ENCODE measurements around the gene RBMS2.

The RBMS2 gene

DNA sequence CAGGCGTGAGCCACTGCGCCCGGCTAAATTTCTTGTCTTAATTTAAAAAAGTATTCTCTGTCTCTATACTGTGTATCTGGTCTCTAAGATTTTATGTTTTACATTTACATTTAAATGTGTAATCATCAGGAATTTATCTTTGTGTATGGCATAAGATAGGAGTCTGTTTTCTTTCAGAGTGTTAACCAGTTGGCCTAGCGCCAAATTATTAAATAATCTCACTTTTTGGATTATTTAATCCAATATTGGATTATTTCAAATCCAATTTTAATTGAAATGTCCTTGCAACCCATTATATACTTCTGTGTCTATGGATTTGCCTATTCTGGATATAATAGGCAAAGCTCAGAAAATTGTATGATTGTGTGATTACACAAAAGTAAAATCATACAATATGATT lies 63.5 kb downstream of the RBMS2 start:
- no peak for DNase-seq (ENCODE audit: low spot score)

DNA sequence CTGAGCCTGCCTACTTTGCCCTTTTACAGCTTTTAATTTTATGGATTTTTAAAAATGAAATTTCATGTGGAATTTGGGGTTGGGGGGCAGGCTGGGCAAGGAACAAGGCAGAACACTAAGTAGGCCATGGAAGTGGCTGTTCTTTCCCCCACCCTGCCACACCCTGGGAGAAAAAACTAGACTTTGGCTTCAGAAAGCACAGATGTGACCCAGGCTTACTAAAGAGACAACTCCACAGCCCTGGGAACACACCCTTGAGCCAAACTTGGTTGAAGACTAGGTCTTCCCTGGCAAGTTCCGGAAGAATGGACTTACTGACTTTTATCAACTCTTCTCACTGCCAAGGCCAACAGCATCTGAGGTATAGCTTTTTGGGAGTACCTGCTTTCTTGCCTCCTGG lies 68.2 kb downstream of the RBMS2 start:
- no peak for DNase-seq (ENCODE audit: low spot score)

DNA sequence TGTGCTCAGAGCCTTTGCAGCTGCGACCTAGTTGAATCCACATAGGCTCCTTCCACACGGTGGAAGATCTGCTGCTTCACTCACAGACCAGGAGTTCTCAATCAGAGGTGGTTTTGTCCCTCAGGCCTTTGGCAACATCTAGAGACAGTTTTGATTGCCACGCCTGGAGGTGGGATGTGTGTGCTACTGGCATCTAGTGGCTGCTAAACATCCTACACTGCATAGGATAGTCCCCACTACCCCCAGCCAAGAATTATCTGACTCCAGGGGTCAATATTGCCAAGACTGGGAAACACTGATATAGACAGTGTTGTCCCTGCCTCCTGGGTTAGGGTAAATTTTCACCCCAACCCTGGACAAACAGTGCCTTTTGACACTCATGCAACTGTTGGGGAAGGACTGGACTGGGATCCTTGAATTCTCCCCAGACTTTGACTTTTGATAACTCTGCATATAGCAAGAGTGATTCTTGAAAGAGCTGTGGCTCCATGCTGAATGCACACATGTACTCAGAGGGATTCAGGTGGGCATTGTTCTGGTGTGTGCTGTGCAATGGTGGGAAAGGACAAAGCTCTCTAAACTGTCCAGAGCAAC lies 68.7 kb downstream of the RBMS2 start:
- no peak for DNase-seq (ENCODE audit: low spot score)

DNA sequence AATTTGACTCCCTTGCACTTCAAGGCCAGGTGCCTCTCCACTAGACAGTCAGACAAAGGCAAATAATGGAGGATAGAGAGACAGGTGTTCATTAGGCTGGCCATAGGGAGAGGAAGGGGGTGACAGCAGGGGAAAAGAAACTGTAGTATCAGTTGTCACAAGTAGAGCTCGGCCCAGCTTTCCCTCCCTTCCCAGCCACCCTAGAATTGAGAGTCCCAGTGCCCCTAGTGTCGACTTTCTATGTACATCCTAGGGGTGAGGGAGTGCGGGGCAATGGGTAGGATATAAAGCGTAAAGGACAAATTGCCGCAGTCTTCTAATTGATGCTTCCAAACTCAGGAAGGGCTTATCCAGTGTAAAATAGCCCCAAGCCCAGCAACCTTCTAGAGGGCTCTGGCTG lies 69.5 kb downstream of the RBMS2 start:
- DNase-seq (ENCODE audit: low spot score), result no peak

DNA sequence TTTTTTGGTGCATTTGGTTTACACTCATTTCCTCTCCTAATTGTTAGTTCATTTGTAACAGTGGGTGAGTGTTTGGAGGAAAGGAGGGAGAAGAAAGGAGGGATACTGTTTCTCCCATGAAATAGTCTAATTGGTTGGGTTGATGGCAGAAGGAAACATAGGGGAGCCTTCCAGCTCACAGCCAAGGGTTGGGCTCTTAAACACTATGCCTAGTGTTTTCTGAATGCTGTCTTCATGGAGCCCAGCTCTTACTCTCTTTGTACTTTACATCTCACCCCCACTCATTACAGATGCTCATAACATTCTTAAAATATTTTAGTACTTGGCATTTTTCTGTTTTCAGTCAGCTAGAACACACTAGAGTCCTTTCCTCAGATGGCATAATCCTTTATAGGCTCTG lies 70.3 kb downstream of the RBMS2 start:
- peak; percentile 25 for DNase-seq (ENCODE audit: low spot score)

DNA sequence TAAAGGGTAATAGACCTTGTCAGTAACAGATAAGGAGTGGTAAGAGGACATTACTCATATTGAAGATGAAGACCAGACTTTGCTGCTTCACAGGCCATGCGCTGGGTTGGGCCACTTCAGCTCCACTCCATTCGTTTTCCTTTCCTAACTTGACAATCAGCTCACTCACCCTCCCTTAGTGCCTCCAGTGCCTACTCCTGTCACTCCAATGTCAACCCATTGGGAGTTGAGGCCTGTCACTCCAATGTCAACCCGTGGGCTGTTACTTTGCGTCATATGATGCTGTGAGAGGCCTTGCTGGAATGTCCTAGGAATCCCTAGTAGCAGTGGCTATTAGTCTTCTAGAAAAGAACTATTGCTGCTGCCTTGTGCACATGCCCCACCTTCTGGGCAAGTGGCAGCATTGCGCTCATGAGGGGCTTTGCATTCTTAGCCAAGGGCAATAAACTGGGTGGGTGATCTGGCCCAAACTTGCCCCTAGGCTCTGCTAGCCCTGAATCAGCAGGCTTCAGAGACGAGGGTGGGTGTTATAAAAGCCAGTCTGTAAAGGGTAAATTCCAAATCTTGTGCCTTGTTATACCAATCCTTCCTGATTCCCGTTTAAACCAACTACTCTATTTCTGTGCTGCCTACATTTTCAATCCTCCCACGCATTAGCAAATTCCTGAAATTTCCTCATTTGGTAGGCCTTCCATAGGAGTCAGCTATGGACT lies 72.4 kb downstream of the RBMS2 start:
- peak; percentile 69 for DNase-seq (ENCODE audit: low spot score)

DNA sequence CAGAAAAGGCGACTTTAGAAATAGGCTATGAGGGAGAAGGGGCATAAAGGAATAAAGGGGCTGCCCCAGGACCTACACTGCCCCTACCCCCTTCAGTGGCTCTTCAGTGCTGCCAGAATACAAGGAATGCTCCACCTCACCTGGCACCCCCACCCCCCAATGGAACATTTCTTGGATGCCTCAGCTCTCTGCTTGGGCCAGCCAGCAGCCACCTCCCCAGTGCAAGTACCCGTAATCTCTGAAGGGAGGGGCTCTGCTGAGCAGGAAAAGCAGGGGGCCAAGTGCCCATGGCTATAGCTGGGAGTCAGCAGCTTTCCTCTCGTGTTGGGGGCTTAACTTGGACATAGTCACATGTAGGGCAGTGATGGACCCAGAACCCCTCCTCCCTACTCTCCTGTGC lies 75.2 kb downstream of the RBMS2 start:
- no peak for DNase-seq (ENCODE audit: low spot score)

DNA sequence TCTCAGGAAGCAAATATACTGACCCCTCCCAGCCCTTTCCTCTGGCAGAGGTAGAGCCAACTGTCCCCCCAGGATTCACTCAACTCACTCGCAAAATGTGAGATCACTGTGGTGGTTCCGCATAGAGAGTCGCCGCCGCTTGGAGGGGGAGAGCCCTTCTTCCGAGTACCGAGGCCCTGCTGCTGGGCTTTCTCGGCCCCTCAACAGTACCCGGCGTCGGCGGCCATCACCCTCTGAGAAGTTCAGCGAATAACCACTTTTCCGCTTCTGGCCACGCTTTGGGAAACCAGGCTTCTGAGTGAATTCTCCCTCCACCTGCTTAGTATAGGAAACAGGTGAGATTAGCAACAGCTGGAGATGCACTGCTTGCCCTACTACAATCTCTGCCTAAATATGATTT lies 77.4 kb downstream of the RBMS2 start:
- DNase-seq (ENCODE audit: low spot score), result no peak

DNA sequence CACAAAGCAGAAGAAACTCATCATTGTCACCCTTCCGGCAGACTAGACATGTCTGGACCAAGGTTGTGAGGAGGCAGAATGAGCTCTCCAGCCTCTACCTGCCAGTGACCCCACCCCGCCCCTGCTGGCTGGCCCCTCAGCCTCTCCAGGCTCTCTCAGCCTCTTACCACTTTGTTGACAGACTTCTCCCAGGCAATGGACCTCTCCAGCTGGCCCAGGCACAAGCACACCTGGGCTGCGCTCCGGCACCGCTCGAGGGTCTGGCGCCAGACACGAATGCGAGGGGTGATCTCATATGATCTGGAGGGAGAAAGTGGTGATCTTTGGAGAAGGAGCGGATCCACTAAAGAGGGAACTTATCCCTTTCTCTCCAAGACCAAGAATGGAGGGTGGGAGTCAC lies 78.2 kb downstream of the RBMS2 start:
- no peak for DNase-seq (ENCODE audit: low spot score)

DNA sequence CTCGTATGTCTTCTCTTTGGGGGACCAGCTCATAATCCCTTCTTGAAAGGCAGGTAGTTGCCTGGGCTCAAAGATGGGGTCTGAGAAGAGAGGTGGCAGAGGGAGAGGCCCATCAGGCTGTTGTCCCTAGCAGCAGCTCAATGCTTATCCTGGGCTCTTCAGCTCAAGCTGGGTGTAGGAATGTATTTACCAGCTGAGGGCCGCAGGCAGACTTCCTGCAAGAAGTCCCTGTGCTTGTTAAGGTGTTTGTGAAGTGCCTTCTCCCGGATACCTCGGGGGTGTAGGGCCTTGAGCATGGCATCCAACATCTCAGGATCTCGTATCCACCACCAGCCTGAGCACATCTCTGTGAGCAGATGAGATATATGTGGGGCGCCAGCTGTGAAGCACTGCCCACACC lies 79.1 kb downstream of the RBMS2 start:
- DNase-seq (ENCODE audit: low spot score), result no peak

DNA sequence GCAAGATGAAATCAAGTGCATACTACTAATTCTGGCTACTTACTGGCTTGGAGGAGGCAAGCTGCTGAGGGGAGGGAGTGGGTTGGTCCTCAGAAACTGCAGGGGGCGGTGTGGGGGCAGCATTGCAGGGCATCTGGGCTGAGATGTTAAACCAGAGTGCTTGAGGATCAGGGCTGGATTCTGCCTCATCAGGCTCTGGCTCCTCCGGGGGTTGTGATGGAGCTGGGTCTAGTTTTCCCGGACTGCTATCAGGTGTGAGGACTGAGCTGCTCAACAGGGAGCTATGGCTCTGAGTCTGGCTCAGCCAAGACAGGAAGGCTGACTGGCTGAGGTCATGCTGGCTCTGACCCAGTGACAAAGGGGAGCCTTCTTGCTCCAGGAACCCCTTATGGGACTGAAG lies 79.9 kb downstream of the RBMS2 start:
- no peak for DNase-seq (ENCODE audit: low spot score)

DNA sequence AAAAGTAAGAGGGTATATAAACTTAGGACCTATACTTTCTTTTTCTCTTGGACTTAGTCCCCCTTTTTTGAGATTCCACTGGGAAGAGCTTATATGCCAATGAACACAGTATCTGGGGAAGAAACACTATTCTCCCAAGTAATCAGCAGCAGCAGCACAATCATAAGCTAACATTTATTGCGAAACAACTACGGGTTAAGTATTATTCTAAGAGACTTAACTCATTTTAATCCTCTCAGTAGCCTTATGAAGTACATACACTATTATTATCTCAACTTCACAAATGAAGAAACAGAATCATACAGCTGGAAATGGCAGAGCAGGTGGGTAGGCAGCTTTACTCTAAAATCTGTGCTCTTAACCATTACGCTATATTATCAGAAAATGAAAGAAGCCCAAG lies 80.6 kb downstream of the RBMS2 start:
- no peak for DNase-seq (ENCODE audit: low spot score)

DNA sequence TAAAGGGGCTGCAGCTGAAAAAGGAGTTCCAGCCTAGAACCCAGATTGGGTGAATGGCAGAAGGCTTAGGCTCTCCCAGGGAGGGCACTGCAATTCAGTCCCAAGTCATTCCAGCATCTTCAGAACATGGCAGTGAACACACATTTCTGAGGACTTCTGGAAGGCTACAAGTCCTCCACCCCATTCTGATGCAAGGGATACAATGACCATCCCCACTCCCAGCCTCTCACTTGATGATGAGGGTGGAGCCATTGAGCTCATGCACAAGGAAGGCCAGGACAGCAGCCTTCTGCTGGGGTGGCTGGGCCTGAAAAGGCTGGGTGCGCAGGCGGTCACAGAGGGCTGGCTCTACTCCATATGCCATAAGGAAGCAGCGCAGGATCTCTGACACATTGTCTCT lies 82.7 kb downstream of the RBMS2 start:
- no peak for DNase-seq (ENCODE audit: low spot score)

DNA sequence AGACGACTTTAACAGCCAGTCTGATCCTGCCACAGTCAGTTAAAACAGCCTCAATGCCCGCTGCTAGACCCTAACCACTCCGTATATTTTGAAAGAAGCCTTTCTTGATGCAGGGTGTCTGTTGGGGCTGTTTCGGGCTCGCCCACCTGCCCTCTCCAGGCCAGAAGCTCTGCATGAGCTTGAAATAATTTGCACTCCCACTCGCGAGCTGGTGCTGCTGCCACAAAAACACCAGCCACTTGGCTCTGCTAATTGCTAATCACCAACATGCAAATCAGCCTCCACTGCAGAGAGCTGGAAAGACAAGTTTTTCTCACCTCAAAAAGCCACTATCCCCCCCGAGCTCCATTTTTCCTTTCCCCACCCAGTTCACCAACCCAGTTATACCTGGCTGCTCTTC lies 93.0 kb downstream of the RBMS2 start:
- DNase-seq (ENCODE audit: low spot score), result peak; percentile 71

DNA sequence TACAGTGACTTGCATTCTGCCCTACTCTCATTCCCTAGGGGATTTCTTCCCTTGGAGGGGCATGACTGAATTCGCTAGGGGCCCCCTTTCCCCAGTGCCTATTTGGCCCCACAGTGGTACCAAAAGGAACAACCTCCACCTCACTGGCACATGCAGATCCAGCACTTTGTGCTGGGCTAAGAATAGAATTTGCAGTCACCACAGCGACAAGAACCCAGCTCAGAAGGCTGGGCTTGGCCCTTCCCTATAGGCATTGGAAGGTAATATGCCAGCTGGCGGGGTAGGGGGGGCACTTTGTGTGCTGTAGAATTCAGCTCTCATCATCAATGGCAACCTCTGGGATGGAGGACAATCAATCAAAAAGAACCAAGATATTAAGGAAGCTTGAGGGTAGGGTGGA lies 94.6 kb downstream of the RBMS2 start:
- DNase-seq (ENCODE audit: low spot score), result no peak

DNA sequence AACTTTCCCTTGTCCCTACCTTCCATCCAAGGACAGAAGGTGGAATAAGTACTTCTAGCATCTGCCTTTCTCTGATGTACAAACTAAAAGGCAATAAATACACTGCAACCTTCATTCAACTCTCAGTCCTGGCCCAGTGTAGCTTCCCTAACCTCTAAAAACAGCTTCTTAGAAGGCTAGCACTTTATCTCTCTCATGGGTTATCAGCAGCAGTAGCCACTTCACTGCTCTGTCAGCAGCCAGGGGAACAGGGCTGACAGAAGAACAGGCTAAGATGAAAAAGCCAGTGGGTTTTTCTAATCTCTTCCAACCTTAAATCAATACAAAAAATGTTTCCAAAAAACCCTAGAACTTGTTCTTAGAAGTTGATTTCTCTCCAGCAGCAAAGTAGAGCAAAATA lies 95.3 kb downstream of the RBMS2 start:
- DNase-seq (ENCODE audit: low spot score), result no peak

DNA sequence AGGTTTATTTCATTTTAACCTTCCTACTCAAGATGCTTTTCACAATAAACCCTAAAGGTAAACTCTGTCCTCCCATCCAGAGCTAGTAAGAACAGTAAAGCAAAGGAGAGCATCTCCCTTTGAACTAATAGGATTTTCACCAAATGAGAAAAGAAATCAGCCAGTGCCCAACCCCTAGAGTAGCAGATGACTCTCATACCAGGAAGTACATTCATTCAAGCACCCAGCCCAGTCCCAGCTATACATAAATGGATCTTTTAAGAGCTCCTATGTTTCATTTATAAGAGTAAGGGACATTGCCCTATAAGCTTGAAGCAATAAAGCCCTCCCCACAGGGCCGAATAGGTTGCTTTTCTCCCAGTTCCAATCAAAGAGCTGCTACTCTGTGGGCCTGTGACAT lies 100.9 kb downstream of the RBMS2 start:
- no peak for DNase-seq (ENCODE audit: low spot score)

DNA sequence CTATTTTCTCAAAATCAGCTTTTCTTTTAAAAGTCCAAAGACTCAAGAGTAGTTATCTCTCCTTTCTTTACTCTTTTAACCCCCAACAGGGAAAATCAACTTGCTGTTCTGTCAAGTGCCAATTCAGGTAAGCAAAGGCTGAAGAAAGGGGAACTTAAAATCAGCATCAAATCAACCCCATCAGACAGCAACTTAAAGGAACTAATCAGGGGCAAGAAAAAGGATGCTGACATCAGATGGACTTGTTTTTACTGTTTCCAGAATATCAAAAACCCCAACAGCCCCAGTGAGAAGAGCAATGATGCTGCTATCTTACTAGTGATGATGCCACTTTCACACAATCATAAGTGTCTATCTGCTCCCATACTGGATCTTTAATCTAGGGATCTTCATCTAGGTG lies 105.1 kb downstream of the RBMS2 start:
- DNase-seq (ENCODE audit: low spot score), result no peak

DNA sequence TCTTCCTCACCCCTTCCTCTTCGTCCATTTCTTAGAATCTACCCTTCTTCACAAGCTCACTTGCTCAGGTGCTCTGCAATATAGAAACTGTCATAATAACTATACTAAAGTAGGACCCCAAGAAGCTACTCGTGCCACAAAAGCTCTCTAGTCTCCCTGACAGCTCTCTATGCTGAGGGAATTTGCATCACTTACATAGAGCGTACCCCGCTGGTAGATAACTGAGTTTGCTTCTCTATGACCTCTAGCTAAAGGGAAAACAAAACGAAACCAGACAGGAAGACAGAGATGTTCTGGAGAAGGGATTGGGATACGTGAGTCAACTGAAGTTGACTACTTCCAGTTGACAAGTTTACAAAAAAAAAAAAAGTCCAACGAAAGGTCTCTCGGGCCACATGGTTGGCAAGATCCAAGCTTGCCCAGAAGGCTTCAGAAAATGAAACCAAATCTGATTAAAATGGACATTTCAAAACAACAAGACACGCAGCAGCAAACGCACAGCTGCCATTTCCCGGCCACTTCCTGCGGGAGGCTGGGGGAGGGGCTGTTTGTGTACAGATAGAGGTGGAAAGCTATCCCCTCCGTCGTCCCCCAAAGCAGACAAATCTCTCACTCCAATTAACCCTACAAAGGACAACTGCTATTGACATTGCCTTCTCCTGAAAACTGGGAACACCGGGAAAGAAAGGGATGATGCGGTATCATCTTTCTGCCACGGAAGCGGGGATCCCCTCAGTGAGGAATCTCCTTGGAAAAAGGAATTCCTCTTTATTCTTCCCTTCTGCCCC lies 107.2 kb downstream of the RBMS2 start:
- peak; percentile 65 for DNase-seq (ENCODE audit: low spot score)

DNA sequence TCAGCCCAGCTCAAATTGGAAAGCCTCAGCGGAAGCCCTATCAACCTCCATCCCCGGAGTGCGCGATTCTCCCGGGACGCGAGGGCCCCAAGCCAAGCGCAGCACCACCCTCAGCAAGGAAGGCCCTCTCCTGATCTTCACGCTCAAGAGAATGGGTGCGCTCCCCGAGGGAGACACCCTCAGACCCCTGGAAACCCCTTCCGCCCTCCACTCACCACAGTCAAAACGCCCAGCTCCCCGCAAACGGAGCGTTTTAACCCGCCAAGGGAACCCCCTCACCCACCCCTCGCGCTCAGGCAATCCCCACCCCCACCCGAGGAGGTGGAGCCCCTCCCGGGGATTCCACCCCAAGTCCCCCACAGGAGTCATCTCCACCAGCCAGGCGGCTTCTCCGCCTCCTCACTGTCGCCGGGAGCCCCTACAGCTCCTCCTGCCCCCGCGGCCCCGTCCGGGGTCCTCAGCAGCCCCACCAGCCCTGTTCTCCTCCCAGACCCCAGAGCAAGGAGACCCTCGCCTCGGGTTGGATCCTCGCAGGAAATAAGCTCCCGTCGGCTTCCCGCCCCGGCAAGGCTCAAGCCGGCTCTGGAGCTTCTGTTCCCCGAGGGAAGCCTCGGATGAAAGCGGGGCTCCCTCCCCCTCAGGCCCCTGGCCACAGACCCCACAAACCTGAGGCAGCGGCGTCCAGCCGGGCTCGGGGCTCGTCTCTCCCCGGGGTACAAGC lies 108.0 kb downstream of the RBMS2 start:
- DNase-seq (ENCODE audit: low spot score), result peak; percentile 35

DNA sequence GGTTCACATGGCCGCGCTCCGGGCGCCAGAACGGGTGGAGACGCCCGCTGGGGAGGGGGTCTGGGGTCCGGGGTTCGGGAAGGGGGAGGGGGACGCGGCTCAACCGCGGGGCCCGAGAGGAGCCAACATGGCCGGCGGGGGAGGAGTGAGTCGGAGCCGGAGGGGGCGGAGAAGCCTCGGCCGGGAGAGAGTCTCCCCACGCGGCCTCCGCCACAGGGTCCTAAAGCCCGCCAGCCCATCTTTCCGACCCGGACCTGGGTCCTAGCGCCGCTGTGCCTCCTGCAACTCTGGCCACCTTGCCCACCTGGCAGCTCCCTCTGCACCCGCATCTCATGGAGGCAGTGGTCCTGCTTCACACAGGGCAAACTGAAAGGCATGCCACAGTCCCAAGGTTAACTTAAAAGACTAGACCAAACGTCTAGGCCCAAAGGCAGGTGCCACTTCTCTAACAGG lies 108.6 kb downstream of the RBMS2 start, which contains the start of gene BAZ2A:
Gene BAZ2A (minus strand): TSS at position 147 of the 453 bp plus-strand sequence. CDS start 12,796 bp downstream, outside the sequence.
- DNase-seq (ENCODE audit: low spot score), result peak; percentile 94
